Gastroesophageal sphincter (tissue), 4 donors: Measurements from ENCODE around the gene EFNB3. TPM values are rescaled to one million over a fixed set of nuclear protein-coding genes. Genes with fewer than 3 reads are reported as not detected.

Experiments used
- ATAC-seq: fragments of 150-250 bp; one replicate; pipeline ENCODE4 v1.9.1; 2016; ENCODE audit warnings: mild to moderate bottlenecking, moderate library complexity
- H3K27ac ChIP-seq, 4 donors: fragments of 200-600 bp; sonication (generic) in 3 of 4; 1 replicate in 3 of 4; 2 replicates in 1 of 4; pipeline ENCODE4 v1.5.1; 2016 to 2019
- H3K27me3 ChIP-seq: fragments of 200-600 bp; sonication (generic); one replicate; pipeline ENCODE4 v1.5.1; 2019
- H3K36me3 ChIP-seq, 2 donors: fragments of 200-600 bp; sonication (generic); one replicate each; pipeline ENCODE4 v1.5.1; 2019; ENCODE audit warnings: control low read depth in 1 of 2
- H3K4me1 ChIP-seq, 3 donors: fragments of 200-600 bp; sonication (generic); 1 replicate in 2 of 3; 2 replicates in 1 of 3; pipeline ENCODE4 v1.5.1; 2016 to 2019; ENCODE audit warnings: control low read depth in 2 of 3
- H3K4me3 ChIP-seq, 2 donors: fragments of 200-600 bp; sonication (generic); one replicate each; pipeline ENCODE4 v1.5.1; 2019; ENCODE audit warnings: mild to moderate bottlenecking in 1 of 2, moderate library complexity in 1 of 2
- H3K9me3 ChIP-seq, 3 donors: fragments of 200-600 bp; sonication (generic); one replicate each; pipeline ENCODE4 v1.5.1; 2017 to 2019; ENCODE audit warnings: control low read depth in 2 of 3
- EP300 ChIP-seq: sonication (generic); formaldehyde crosslinking; IDR thresholded peaks from one replicate; pipeline ENCODE4 v1.6.1; 2017; ENCODE audit warnings: antibody characterized with exemption, mild to moderate bottlenecking
- POLR2A ChIP-seq, 2 donors: fragments of 450-650 bp; IDR thresholded peaks; one replicate each; pipeline ENCODE4 v1.6.1; 2017; ENCODE audit warnings: antibody characterized with exemption in 2 of 2, mild to moderate bottlenecking in 2 of 2, moderate library complexity in 1 of 2
- POLR2AphosphoS5 ChIP-seq: sonication (generic); formaldehyde crosslinking; IDR thresholded peaks from one replicate; pipeline ENCODE4 v1.6.1; 2017; ENCODE audit warnings: antibody characterized with exemption
- WGBS, 2 donors: methylation state at CpG; one replicate each; pipeline ENCODE4 v1.1.5; 2018; ENCODE audit warnings: low coverage in 1 of 2; 5-methylcytosine and 5-hydroxymethylcytosine counted together
- total RNA-seq, 4 donors: library from RNA; depleted of rRNA; stranded (reverse); fragments of >200 nt; gene quantifications; one replicate each; pipeline ENCODE4 v1.1.0, GENCODE V29; 2016
- TF ChIP-seq, protein P1 (sequence below), 4 experiments: fragments of 200-600 bp in 2 of 4; fragments of 450-650 bp in 2 of 4; sonication (generic) in 1 of 4; IDR thresholded peaks; one replicate each; pipeline ENCODE4 v1.5.1; 2017 to 2019; ENCODE audit warnings: antibody characterized with exemption in 4 of 4, mild to moderate bottlenecking in 2 of 4, moderate library complexity in 2 of 4

EFNB3 gene
- total RNA-seq, 4 donors from 2014 or later = 0.27 to 0.52 TPM; not detected in 2

DNA sequence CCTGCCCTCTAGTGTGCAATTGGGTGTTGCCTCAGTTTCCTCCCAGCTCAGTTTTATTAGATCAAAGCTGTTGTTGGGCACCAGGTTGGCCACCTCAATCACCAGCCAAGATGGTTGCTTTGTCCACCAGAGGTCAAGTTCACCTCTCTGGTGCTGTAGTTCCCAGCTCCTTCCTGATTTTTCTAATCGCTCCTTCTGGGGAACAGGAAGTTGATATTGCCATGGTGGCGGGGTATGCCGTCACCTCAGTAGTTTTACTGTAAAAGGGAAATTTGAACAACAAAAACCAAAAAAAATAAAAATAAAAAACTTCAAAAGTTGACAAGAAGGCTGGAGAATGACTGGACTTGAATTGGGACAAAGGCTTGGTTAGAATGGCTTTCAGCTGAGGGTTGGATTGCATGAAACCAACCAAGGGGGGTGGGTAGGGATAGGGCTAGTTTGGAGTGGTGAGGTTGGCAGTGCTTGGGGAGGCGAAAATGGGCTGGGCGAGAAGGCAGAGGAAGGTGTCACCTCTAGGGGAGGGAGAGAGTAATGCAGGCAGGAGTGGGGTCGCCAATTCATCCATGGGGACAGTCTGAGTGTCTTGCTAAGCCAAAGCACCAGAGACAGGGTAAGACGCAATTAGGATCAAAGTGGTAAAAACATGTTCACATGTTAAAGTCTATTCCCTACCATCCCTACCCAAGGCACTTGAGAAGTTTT, 6.2 kb downstream of the EFNB3 start:
- Histone ChIP-seq H3K27me3 (peaks cover 99% of the 10 kb centered on the region), H3K4me3 (no peak overlapping the region), H3K9me3 (no peaks in the 10 kb centered on the region), H3K27ac (no peak overlapping the region), H3K4me1 (peaks cover 0 to 3% (median under 1%) of the 10 kb centered on the region in 3 donors), H3K36me3 (no peaks in the 10 kb centered on the region)
- no peak for ATAC-seq
- 60 to 70% methylated on average over 1 to 5 of the region's 7 CpGs for WGBS, 2 donors
- TF ChIP-seq POLR2A (IDR thresholded peaks at IDR 0.05) = no peak
- TF ChIP-seq, protein P1, sequence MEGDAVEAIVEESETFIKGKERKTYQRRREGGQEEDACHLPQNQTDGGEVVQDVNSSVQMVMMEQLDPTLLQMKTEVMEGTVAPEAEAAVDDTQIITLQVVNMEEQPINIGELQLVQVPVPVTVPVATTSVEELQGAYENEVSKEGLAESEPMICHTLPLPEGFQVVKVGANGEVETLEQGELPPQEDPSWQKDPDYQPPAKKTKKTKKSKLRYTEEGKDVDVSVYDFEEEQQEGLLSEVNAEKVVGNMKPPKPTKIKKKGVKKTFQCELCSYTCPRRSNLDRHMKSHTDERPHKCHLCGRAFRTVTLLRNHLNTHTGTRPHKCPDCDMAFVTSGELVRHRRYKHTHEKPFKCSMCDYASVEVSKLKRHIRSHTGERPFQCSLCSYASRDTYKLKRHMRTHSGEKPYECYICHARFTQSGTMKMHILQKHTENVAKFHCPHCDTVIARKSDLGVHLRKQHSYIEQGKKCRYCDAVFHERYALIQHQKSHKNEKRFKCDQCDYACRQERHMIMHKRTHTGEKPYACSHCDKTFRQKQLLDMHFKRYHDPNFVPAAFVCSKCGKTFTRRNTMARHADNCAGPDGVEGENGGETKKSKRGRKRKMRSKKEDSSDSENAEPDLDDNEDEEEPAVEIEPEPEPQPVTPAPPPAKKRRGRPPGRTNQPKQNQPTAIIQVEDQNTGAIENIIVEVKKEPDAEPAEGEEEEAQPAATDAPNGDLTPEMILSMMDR (IDR thresholded peaks at IDR 0.05) = no peak
- no peak for TF ChIP-seq POLR2AphosphoS5
- no peak for TF ChIP-seq EP300

- Histone ChIP-seq H3K27me3 (peaks cover 91% of the 10 kb centered on the region), H3K27ac (no peak overlapping the region)
- no peak for TF ChIP-seq POLR2A (IDR thresholded peaks at IDR 0.05)
- no peak for TF ChIP-seq EP300
- TF ChIP-seq, protein P1 (IDR thresholded peaks at IDR 0.05) = no peak
- no peak for TF ChIP-seq POLR2AphosphoS5
Measured at GRCh38 chr17:7712111-7712771, 7.2 kb downstream of the EFNB3 start.

DNA sequence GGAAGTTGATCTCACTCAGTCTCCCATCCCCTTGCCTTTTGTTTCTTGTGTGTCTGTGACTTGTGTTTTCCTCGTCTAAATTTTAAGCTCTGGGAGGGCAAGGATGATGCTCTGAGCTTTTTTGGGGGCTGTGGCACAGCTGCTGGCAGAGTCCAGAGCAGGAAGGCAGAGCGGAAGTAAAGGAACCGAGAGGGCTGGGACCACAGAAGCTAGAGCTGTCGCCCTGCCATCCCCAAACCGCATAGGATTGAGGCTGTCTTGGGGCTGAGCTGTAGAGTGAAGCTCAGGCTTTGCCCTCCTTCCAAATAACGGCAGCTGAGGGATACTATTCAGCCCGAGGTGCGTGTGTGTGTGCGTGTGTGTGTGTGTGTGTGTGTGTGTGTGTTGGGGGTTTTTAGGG, 8.8 kb downstream of the EFNB3 start:
- Histone ChIP-seq H3K4me1 (peaks cover 0 to 23% (median 7%) of the 10 kb centered on the region in 3 donors), H3K9me3 (no peaks in the 10 kb centered on the region), H3K36me3 (no peaks in the 10 kb centered on the region), H3K4me3 (no peak overlapping the region), H3K27me3 (peaks cover 75% of the 10 kb centered on the region), H3K27ac (no peak overlapping the region)
- TF ChIP-seq EP300 (no peak), POLR2AphosphoS5 (no peak), POLR2A (IDR thresholded peaks at IDR 0.05) (no peak)
- TF ChIP-seq, protein P1 (IDR thresholded peaks at IDR 0.05) = no peak
- 32 to 67% methylated on average over 1 to 4 of the region's 9 CpGs for WGBS, 2 donors
- ATAC-seq = no peak

More at GRCh38 chr17:7712111-7712771, 7.2 kb downstream of the EFNB3 start:
- 0 to 10% methylated on average over 1 to 2 of the region's 19 CpGs for WGBS, 2 donors
- H3K9me3 ChIP-seq = no peaks in the 10 kb centered on the region
- peaks cover 0 to 14% (median 7%) of the 10 kb centered on the region in 3 donors for H3K4me1 ChIP-seq
- no peaks in the 10 kb centered on the region for H3K36me3 ChIP-seq
- H3K4me3 ChIP-seq = no peak overlapping the region
- no peak for ATAC-seq

GRCh38 chr17:7714721-7715594, 10.0 kb downstream of the EFNB3 start:
- H3K9me3 ChIP-seq = no peaks in the 10 kb centered on the region
- WGBS, 2 donors = 61 to 100% methylated on average over 1 to 5 of the region's 10 CpGs

More at GRCh38 chr17:7714721-7715594, 10.0 kb downstream of the EFNB3 start:
- Histone ChIP-seq H3K36me3 (no peaks in the 10 kb centered on the region), H3K27ac (no peak overlapping the region), H3K4me1 (peaks cover 0 to 23% (median 7%) of the 10 kb centered on the region in 3 donors), H3K27me3 (peaks cover 63% of the 10 kb centered on the region), H3K4me3 (no peak overlapping the region)
- ATAC-seq = no peak
- TF ChIP-seq EP300 (no peak), POLR2AphosphoS5 (no peak), POLR2A (IDR thresholded peaks at IDR 0.05) (no peak)
- TF ChIP-seq, protein P1 (IDR thresholded peaks at IDR 0.05) = no peak
